Measurements from ENCODE around the gene AIMP1. TPM values are rescaled to one million over a fixed set of nuclear protein-coding genes. Genes with fewer than 3 reads are reported as not detected.

AIMP1 gene
- total and polyA plus RNA-seq, 2 of the 13 experiments (the other 11 are each of a cell fraction or from before 2014, with no cell fraction given) = 28.6 to 82.9 TPM

GRCh38 chr4:106315968-106316772 lies at the start of gene AIMP1, which contains the start of gene TBCK (continued):
- TF ChIP-seq SIN3A (IDR thresholded peaks at IDR 0.05; ENCODE audit: borderline replicate concordance, low read depth, low read length) (peak; percentile 78; the same call in 1 of the 2 replicates), GZF1 (CRISPR knock-in tag; IDR thresholded peaks at IDR 0.05) (no peak), TOPORS (CRISPR knock-in tag; IDR thresholded peaks at IDR 0.05) (no peak), ZNF552 (CRISPR knock-in tag; IDR thresholded peaks at IDR 0.05; ENCODE audit: borderline replicate concordance) (peak; percentile 67; the same call in 1 of the 2 replicates), ZNF605 (CRISPR knock-in tag; IDR thresholded peaks at IDR 0.05) (peak; percentile 59), JARID2 (CRISPR knock-in tag; IDR thresholded peaks at IDR 0.05; ENCODE audit: insufficient replicate concordance) (no peak), POLR2AphosphoS5 (IDR thresholded peaks at IDR 0.05; ENCODE audit: low read depth, low read length) (peak; percentile 88), SRF (IDR thresholded peaks at IDR 0.05; ENCODE audit: low read depth, low read length) (no peak), SNAI1 (CRISPR knock-in tag; IDR thresholded peaks at IDR 0.05; ENCODE audit: borderline replicate concordance) (no peak), PLRG1 (conservative IDR thresholded peaks at IDR 0.05) (no peak), AFF4 (CRISPR knock-in tag; IDR thresholded peaks at IDR 0.05) (peak; percentile 69), IKZF1 (IDR thresholded peaks at IDR 0.05) (no peak), IRF1 (CRISPR knock-in tag; IDR thresholded peaks at IDR 0.05; ENCODE audit: low read depth) (no peak), RBAK (CRISPR knock-in tag; IDR thresholded peaks at IDR 0.05) (0 out of 2 replicates have a peak, but pooled peaks have one; percentile 20), KDM3A (CRISPR knock-in tag; IDR thresholded peaks at IDR 0.05; ENCODE audit: low read depth) (no peak), HMGXB4 (CRISPR knock-in tag; IDR thresholded peaks at IDR 0.05; ENCODE audit: borderline replicate concordance in 1 of 2, low read depth in 1 of 2) (peak; percentile 43 to 82; a peak in 1 of 4 replicates), ZNF264 (CRISPR knock-in tag; IDR thresholded peaks at IDR 0.05) (no peak; the same call in 1 of the 2 replicates), KLF13 (CRISPR knock-in tag; IDR thresholded peaks at IDR 0.05) (no peak), ZKSCAN5 (CRISPR knock-in tag; IDR thresholded peaks at IDR 0.05) (no peak), HDAC6 (IDR thresholded peaks at IDR 0.05; ENCODE audit: low read depth, low read length) (peak; percentile 97; the same call in 1 of the 2 replicates), MTERF4 (CRISPR knock-in tag; IDR thresholded peaks at IDR 0.05) (0 out of 2 replicates have a peak, but pooled peaks have one; percentile 39), DNMT3B (CRISPR knock-in tag; conservative IDR thresholded peaks at IDR 0.05) (no peak), ARNT (IDR thresholded peaks at IDR 0.05) (no peak), SAFB2 (CRISPR knock-in tag; IDR thresholded peaks at IDR 0.05; ENCODE audit: borderline replicate concordance, low read depth) (no peak)

Measured in HepG2 (cell line).